IPS-NIHi7 (cell line): Measurements from ENCODE around the gene EIF3I.

ENCODE experiments used
- DNase-seq: peaks from one replicate; pipeline ENCODE4 v3.0.0; 2012; ENCODE audit warnings: mixed read lengths; ENCODE audit errors: extremely low spot score

Gene EIF3I

GRCh38 chr1:32221980-32222755, at the start of gene EIF3I, which contains the start of gene TMEM234:
TSS of gene EIF3I (plus strand) at chr1:32222407. CDS start at chr1:32222442, 35 bp downstream.
TSS of gene TMEM234 (minus strand) at chr1:32222353. CDS start at chr1:32222322, 31 bp downstream.
- peak; percentile 95 for DNase-seq

DNA sequence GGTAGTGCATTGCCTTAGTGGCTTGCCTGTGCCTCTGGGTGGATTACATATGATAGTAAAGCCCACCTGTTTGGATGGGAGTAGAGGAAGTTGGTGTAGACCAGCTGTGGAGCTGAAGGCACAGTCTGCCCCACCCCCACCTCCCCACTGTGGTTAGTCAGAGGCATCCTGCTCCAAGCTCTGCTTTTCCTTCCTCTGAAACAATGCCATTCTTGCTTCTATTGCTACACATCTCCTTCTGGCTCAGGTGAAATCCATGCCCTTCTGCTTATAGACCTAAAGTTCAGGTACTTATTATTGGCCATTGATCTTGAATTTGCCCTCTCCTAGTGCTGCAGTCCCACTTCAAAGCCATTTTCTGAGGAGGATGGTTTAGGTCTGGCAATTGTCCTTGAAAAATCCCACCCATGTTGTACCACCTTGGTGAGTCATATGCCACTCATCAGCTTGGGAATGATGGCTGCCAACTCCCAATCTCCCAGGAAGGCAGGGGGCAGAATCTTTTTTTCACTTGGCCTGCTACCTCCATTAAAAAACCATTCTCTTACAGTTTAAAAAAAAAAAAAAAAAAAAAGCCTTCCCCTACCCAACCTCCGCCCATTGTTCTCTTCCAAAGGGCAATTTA, 49.5 kb upstream of the EIF3I start:
- DNase-seq: no peak

GRCh38 chr1:32178380-32179192, 43.6 kb upstream of the EIF3I start:
- no peak for DNase-seq

DNA sequence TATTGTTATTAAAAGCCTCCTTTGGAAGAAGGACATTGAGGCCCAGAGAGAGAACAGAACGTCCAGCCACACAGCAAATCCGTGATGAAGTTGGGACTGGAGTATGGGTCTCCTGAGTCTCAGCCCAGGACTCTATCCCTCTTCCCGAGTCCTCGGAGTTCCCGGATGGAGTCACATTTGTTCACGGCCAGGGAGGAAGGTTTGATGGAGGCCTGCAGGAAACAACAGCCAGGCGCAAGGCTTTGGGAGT, 43.1 kb upstream of the EIF3I start:
- no peak for DNase-seq

- peak; percentile 99 for DNase-seq
Observed at GRCh38 chr1:32179443-32180185, 42.6 kb upstream of the EIF3I start, which contains the start of gene TXLNA. TSS of gene TXLNA (plus strand) at chr1:32179675. CDS start at chr1:32180346, 671 bp downstream.

DNA sequence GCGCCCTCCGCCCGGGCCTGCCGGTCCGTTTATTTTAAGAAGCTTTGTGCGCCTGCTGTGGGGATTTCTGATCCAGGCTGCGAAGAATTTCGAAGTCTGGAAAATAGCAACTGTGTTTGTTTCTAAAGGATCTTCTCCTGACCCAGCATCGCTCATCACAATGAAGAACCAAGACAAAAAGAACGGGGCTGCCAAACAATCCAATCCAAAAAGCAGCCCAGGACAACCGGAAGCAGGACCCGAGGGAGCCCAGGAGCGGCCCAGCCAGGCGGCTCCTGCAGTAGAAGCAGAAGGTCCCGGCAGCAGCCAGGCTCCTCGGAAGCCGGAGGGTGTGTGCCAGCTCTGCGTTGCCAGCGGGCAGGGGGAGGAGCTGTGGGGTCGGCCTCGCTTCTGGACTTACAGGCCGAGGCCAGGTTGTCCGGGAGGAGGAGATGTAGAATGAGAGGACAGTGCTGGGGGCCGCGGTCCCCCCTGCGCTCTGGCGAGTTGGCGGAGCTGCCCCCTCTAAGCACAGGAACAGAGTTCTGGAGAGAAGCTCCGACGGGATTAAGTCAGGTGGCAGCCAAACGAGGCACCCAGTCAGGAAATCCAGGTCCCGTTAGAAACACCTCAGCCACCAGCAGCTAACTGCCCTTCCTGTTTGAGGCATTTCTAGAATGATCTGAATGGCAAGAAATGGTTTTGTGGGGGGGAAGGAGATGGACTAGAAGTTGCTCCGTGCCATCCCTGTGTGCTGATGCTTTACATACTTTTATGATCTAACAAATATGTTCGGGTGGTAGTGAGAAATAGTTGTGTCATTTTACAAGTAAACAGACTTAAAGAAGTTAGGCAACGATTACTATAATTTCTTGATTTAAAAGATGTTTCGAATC, 41.8 kb upstream of the EIF3I start:
- DNase-seq: peak; percentile 62

DNA sequence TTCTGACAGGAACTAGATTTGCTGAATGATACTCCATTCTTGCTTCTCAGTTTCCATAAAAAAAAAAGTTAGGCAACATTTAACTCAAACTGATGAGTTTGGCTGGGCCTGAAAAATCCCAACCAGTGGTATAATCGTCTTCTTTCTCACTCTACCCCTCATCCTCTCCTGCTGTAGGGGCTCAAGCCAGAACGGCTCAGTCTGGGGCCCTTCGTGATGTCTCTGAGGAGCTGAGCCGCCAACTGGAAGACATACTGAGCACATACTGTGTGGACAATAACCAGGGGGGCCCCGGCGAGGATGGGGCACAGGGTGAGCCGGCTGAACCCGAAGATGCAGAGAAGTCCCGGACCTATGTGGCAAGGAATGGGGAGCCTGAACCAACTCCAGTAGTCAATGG, 41.1 kb upstream of the EIF3I start:
- no peak for DNase-seq

DNA sequence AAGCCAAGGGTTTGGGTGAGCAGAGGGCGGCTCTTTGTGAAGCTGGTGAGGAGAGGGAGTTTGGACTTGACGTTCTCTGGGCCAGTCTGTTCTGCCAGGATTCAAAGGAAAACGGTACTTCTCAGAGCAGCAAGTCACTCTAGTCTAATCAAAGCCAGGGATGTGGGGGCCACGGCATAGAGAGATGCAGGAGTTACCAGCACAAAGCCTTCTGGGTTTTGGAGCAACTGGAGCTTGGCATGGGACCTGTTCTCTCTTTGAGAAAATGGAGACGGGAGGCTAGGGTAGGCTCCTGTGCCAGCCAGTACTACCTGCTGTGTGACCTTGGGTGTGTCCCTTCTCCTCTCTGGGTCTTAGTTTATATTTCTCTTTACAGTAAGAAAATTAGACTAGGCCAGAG, 40.6 kb upstream of the EIF3I start:
- DNase-seq: no peak

- DNase-seq: no peak
Observed at GRCh38 chr1:32182060-32182459, 40.1 kb upstream of the EIF3I start.

- DNase-seq: no peak
Observed at GRCh38 chr1:32184650-32185049, 37.6 kb upstream of the EIF3I start.

DNA sequence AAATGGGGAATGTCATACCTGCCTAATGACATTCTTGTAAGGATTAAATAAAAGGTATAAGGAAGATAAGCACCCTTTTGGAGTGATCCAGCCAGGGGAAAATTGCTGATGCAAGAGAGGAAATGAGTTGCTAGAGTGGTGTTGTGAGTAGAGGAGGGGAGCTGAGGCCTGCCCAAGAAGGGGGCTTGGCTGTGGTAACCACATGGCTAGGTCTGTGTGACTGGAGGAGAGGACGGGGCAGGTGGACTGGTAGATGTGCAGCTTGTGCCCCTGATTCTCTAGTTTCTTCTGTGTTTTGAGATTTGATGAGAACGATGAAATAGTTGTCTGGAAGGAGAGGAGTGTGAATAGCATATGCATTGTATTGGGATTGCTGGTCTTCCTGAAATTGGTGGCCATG, 36.1 kb upstream of the EIF3I start:
- DNase-seq: no peak

GRCh38 chr1:32186491-32186890, 35.7 kb upstream of the EIF3I start:
- DNase-seq: no peak

GRCh38 chr1:32187850-32188249, 34.4 kb upstream of the EIF3I start:
- DNase-seq: no peak

DNA sequence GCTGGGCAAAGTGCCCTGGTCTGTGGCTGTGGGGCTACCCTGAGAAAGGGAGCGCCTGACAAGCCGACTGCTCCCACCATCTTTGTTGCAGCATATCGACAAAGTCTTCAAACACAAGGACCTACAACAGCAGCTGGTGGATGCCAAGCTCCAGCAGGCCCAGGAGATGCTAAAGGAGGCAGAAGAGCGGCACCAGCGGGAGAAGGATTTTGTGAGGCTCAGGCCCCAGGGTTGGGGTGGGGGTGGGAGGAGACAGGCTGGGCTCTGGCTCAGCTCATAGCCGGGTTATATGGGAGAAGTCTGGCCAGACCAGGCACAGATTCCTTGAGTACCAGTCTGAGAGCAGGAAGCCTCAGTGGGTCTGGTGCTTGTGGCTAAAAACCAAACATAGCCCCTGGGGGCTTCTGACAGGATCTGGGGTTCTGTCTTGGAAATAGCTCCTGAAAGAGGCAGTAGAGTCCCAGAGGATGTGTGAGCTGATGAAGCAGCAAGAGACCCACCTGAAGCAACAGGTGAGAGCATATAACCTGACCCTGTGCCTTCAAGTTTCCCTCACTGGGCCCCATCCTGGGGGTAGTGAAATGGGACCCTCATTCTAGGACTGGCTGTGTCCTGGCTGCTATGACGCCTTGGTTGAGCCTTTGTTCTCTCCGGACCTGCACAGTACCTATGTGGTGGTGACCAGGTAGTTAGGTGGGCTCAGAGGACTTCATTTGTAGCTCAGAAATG, 29.8 kb upstream of the EIF3I start:
- no peak for DNase-seq

DNA sequence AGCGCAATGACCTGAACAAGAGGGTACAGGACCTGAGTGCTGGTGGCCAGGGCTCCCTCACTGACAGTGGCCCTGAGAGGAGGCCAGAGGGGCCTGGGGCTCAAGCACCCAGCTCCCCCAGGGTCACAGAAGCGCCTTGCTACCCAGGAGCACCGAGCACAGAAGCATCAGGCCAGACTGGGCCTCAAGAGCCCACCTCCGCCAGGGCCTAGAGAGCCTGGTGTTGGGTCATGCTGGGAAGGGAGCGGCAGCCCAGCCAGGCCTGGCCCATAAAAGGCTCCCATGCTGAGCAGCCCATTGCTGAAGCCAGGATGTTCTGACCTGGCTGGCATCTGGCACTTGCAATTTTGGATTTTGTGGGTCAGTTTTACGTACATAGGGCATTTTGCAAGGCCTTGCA, 27.2 kb upstream of the EIF3I start:
- no peak for DNase-seq

DNA sequence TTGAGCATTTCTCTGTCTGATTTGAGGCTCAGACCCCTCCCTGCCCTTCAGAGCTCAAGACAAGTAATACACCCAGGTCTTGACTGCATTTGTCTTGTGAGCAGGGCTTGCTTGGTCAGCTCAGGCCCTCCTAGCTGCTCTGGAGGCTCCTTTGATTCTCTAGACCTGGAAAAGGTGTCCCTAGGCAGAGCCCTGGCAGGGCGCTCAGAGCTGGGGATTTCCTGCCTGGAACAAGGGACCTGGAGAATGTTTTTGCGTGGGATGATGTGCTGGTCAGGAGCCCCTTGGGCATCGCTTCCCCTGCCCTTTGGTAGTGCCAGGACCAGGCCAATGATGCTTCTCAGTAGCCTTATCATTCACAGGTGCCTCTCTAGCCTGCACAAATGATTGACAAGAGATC, 26.7 kb upstream of the EIF3I start:
- DNase-seq: no peak

- no peak for DNase-seq
Observed at GRCh38 chr1:32195972-32196823, 26.0 kb upstream of the EIF3I start.

DNA sequence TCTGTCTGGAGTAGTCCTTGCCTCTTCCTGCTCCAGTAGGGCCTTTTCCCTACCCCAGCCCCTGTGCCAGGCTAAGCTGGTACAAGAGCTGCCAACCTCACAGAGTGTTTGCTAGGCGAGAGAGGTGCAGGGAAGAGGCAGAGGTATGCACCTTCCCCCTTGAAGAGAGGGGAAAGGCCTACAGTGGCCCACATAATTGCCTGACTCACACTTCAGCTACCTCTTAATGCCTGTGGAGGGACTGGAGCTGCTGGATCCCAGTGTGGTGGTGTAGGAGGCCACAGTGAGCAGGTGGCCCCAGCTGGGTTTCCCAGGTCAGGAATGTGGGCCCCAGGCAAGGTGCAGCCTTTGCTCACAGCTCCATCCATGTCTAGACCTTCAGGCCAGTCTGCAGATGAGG, 25.1 kb upstream of the EIF3I start:
- DNase-seq: no peak

DNA sequence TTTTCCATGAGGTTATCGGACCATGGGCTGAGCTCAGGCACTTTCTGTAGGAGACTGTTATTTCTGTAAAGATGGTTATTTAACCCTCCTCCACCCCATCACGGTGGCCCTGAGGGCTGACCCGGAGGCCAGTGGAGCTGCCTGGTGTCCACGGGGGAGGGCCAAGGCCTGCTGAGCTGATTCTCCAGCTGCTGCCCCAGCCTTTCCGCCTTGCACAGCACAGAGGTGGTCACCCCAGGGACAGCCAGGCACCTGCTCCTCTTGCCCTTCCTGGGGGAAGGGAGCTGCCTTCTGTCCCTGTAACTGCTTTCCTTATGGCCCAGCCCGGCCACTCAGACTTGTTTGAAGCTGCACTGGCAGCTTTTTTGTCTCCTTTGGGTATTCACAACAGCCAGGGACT, 24.4 kb upstream of the EIF3I start:
- no peak for DNase-seq
